GM19099 (cell line): ENCODE data around the gene SYNJ2BP.

Experiments
- POLR2A ChIP-seq: IDR thresholded peaks from 3 replicates; pipeline ENCODE4 v1.6.1; 2011; ENCODE audit warnings: low read depth; ENCODE audit not compliant: insufficient read length; ENCODE audit errors: extremely low read depth

Gene SYNJ2BP

GRCh38 chr14:70416725-70417349 lies at the start of gene SYNJ2BP:
TSS of gene SYNJ2BP (minus strand) at chr14:70417090. CDS start at chr14:70416963, 127 bp downstream.
- peak; percentile 55 for TF ChIP-seq POLR2A

DNA sequence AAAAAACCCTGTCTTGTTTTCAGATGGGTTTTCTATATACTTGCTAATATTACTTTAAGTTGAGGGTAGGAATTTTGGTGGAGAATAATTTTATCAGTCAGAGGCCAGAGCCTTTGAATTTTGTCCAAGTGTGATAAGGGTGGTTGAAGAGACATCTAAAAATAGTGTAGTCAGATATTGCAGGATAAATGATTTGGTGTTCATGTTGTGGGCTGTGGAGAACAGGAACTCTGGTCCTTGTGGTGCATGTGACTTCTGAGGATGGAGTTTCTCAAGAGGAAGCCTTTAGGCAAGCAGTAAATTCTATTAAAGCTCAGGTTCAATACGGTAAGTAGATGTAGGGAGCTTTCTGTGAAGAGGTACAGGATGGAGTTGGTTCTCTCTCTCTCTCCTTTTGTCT lies 37.8 kb upstream of the SYNJ2BP start:
- no peak for TF ChIP-seq POLR2A

GRCh38 chr14:70451874-70452273 lies 35.0 kb upstream of the SYNJ2BP start, which contains the start of gene ADAM21:
TSS of gene ADAM21 (plus strand) at chr14:70452174. CDS start at chr14:70457500, 5,326 bp downstream.
- no peak for TF ChIP-seq POLR2A

DNA sequence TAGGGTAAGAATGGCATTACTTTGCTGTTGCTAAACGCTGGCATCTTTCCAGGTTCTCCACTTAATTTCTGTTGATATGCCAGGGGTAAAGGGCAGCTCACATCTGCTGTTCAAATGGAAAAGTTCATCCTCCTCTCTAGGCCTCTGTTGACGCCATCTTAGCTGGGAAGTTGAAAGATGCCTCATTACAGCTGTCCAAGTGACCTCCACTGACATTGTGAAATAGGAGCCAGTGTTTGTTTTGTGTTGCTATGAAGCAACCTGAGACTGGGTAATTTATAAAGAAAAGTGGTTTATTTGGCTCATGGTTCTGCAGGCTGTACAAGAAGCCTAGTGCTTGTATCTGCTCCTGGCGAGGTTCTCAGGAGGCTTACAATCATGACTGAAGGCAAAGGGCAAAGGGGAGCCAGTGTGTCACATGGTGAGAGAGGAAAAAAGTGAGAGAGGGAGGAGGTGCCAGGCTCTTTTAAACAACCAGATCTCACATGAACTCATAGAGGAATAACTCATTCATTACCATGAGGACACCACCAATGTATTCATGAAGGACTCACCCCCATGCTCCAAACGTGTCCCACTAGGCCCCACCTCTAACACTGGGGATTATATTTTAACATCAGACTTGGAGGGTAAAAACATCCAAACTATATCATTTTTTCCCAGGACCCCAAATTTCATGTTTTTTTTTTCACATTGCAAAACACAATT lies 31.9 kb upstream of the SYNJ2BP start:
- no peak for TF ChIP-seq POLR2A

DNA sequence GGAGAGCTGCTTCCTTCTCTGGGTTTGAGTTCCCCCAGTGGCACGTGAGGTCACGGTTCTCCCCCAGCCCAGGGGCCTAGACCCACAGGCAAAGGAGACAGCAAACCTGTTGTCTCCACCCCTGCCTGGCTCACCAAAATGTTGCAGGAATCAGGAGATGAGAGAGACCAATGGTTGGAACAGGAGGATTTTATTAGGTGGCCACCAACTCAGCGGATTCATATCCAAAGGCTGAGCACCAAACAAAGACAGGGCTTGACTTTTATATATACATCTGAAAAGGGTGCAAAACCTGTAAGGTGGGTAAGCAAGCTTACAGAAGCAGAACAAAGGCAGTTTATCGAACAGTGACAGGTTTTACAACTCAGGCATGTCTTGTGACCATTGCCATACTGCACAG lies 25.9 kb upstream of the SYNJ2BP start:
- TF ChIP-seq POLR2A: no peak

DNA sequence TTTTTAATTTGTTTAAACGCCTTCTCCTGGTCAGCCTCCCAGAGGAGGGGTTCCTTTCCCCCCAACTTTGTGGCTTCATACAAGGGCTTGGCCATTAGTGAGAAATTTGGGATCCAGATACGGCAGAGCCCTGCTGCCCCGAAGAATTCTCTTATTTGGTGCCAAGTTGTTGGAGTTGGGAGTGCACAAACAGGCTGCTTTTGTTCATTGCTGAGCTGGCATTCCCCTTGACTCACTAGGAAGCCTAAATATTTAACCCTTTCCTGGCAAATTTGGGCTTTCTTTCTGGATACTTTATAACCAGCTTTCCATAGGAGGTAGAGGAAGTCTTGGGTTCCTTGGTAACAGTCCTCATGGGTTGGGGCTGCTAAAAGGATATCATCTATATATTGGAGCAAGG lies 24.8 kb upstream of the SYNJ2BP start:
- TF ChIP-seq POLR2A: no peak

- TF ChIP-seq POLR2A: no peak
Observed at GRCh38 chr14:70436867-70437266, 20.0 kb upstream of the SYNJ2BP start.

- TF ChIP-seq POLR2A: no peak
Observed at GRCh38 chr14:70425354-70425753, 8.5 kb upstream of the SYNJ2BP start.

DNA sequence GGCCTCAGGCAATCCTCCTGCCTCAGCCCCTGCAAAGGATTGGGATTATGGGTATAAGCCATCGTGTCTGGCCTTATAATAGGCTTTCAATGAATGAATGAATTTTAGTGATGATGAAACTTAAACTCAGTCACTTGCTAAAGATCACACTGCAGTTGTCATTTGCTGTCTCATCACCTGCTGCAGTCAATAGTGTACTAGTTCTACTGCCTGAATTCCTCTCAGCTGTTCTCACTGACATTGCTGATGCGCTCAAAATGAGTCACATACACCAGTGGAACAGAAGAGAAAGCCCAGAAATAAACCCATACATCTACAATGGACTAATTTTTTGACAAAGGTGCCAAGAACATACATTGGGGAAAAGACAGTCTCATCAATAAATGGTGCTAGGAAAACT lies 5.6 kb upstream of the SYNJ2BP start:
- no peak for TF ChIP-seq POLR2A

DNA sequence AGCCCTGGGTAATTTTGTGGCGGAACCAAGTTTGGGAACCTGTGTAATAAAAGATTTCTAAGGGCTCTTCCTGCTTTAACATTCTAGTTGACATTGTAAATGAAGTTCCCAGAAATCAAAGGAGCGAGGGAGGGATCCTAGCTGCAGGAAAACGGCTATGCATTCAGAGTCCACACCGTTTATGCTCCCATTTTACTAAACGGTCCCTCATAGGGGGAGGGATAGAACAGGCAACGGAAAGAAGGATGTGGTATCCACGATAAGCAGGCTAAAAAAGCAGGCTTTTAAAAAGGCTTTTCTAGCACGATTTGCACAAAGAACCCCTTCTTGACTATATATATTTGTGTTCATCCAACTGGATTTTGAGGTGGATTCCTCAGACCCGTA lies 559 bp downstream of the SYNJ2BP start:
- no peak for TF ChIP-seq POLR2A

DNA sequence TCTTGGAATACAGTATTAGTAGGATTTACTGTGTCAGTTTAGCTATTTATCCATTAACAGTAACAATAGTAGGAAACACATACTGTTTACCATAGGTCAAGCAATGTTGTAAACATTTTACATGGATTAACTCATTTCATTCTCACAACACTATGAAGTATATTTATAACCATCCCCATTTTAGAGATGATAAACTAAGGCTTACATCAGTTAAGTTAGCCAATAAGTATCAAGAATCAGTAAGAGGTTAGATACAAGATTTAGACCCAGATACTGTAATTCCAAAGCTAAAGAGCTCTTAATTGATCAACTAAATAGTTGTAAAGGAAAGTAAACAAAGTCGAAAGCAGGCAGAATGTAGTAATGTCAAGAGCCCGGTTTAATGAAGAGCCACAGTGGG lies 1.1 kb downstream of the SYNJ2BP start:
- no peak for TF ChIP-seq POLR2A

- no peak for TF ChIP-seq POLR2A
Observed at GRCh38 chr14:70407621-70408020, 9.3 kb downstream of the SYNJ2BP start.

- TF ChIP-seq POLR2A: no peak
Observed at GRCh38 chr14:70401643-70402042, 15.2 kb downstream of the SYNJ2BP start.

DNA sequence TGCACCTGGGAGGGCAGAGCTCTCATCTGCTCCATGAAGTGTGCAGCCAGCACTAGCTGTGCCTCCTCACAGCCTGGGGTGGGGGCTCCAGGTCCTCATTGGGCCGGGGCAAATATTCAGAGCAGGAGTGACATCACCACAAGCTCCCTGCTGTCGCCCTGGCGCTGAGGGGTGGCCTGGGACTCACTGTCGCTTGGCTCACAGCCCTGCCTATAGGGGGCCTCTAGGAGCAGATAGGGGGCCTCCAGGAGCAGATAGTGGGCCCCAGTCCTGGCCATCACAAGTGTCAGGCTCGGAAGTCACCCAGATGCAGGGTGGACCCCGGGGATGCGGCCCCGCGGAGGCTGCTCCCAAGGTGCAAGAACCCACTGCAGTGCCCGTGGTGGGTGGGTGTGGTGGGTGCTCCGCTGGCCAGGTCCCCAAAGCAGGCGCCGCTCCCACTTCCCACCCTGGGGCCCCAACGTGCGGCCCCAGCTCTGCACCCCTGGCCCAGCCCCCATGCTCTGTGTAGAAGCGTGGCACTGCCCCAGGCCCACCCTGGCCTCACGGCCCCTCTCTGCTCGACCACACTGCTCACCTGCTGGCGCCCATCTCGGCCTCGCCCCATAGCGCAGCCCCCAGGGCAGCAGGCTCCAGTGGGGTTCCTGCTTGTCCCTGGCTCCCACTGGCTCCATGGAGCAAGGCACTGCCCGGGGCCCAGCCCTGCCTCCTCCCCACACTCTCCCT lies 18.0 kb downstream of the SYNJ2BP start:
- no peak for TF ChIP-seq POLR2A

- TF ChIP-seq POLR2A: no peak
Observed at GRCh38 chr14:70398280-70398679, 18.6 kb downstream of the SYNJ2BP start.

DNA sequence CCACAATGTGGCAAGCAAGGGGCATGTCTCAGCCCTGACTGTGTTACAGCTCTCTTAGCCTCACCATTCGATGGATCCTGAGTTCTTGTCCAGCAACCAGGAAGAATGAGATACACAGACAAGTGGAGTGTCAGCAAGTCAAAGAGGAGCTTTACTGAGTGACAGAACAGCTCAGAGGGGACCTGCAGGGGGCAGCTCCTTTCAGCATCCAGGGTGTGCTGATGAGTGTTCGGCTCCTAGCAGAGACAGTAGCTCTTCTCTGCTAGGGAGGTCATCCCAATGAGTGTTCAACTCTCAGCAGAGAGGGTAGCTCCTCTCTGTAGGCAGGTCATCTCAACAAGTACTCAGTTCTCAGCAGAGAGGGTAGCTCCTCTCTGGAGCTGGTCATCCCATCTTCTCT lies 19.1 kb downstream of the SYNJ2BP start:
- no peak for TF ChIP-seq POLR2A
